GM18951 (cell line): Measurements from ENCODE around the gene OTOG.

Experiments
- POLR2A ChIP-seq: IDR thresholded peaks from 4 replicates; pipeline ENCODE4 v1.6.1; 2011; ENCODE audit warnings: mild to moderate bottlenecking; ENCODE audit not compliant: insufficient read length, insufficient read depth; ENCODE audit errors: extremely low read depth
- in situ Hi-C: fragments of 300-500 bp; cut with MboI; formaldehyde crosslinking; loops from one replicate; pipeline ENCODE4 v1.12.0; 2022; ENCODE audit warnings: low sequenced_read_pairs, mixed read lengths, inconsistent platforms; ENCODE audit not compliant: unreplicated experiment

OTOG gene

DNA sequence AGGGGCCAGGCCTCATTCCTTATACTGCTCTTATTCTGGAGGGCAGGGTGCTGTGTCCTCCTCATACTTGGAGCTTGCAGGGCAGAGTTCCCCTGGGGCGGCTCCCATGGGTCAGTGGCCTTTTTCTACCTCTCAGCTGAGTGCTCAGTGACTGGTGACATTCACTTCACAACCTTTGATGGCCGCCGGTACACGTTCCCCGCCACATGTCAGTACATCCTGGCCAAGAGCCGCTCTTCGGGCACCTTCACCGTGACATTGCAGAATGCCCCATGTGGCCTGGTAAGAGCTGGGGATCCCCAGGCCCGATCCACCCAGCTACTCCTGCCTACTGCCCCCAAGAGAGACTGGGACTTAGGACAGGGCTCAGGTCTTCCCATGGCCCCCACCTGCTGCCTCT lies 14.5 kb downstream of the OTOG start:
- TF ChIP-seq POLR2A: no peak
- in situ Hi-C loops: no loop called here

DNA sequence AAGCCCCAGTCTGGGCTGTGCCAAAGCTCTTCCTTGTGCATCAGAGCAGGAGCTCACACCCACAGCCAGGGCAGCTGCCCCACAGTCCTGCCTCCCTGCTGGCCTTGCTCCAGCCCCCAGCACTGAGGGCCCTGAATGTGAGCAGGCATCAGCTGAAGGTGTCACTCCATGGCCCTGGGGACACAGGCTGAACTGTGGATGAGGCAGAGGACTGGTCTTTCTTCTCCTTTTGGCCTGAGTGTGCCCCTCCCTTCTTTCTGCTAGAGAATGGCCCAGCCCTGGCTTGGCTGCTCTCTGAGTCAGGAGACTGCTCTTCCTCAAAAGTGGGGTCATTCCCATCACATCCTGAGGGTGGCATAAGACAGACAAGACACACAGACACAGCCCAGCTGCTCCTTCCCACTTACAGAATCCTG lies 16.2 kb downstream of the OTOG start:
- TF ChIP-seq POLR2A: no peak
- in situ Hi-C loops: no loop called here

DNA sequence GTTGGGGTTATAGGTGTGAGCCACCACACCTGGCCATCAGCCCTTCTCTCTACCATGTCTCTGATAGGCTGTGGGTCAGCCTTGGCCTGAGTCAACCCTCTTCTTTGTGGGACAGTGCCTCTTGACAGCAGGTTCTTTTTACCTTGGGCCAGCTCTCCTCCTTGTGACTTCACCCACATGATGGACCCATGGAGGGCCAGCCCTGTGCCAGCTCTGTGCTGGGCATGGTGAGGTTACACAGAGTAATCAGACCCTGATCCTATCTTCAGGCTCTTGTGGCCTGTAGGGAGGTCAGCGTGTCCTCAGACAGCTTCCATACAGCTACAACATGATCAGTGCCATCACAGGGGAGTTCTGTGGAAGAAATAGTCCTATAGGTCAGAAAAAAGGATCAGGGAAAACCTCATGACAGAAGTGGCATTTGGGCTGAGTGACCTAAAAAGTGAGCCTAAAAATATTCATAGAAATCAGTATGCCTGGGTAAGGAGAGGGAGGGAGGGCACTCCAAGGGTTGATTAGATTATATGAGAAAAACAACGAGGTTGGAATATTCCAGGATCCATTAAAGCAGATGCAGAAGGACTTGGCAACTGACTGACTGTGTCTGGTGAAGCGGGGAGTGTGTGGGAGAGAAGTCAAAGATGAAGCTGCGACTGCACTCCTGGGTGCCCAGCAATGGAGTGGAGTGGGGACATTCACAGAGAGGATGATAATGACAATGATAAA lies 17.1 kb downstream of the OTOG start:
- TF ChIP-seq POLR2A: no peak
- in situ Hi-C loops: no loop called here

DNA sequence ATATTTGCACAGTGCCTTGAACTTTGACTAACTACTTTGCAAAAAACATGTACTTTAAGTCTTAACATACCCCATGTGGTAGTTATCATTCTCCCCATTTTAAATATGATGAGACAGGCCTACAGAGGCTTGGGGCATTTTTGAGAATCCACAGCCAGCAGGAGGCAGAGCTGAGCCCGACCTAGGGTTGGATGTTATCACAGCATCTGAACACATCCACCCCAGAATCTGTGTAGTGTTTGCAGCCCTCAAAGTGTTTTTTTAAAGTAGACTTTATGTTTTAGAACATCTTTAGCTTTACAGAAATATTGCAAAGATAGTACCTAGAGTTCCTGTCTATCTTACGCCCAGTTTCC lies 17.6 kb downstream of the OTOG start:
- TF ChIP-seq POLR2A: no peak
- in situ Hi-C loops: no loop called here

DNA sequence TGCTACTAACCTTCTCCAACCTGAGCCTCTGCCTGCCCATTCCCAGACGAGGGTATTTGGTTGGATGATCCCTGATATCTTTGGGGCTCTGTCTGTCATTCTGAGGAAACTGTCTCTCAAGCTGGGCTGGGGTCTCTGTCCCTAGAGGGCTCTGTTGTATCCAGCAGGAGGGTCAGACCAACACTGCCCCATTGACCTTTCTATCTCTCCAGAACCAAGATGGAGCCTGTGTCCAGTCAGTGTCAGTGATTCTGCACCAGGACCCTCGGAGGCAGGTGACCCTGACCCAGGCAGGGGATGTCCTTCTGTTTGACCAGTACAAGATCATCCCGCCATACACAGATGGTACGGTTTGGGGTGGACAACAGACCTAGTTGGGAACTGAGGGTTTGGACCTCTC lies 21.9 kb downstream of the OTOG start:
- in situ Hi-C loops: no loop called here
- TF ChIP-seq POLR2A: no peak

DNA sequence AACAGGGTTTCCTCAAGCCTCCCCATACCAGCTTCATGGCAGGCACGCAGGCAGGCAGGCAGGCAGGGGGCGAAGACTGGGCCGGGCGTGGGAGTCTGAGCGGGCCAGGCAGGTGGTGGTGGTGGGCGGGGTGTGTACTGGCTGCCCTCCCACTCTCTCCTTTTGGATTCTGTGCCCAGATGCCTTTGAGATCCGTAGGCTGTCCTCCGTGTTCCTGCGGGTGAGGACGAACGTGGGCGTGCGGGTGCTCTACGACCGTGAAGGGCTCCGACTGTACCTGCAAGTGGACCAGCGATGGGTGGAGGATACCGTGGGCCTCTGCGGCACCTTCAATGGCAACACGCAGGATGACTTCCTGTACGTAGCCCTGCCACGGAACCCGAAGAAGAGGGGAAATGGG lies 23.0 kb downstream of the OTOG start:
- no peak for TF ChIP-seq POLR2A
- in situ Hi-C loops: no loop called here

DNA sequence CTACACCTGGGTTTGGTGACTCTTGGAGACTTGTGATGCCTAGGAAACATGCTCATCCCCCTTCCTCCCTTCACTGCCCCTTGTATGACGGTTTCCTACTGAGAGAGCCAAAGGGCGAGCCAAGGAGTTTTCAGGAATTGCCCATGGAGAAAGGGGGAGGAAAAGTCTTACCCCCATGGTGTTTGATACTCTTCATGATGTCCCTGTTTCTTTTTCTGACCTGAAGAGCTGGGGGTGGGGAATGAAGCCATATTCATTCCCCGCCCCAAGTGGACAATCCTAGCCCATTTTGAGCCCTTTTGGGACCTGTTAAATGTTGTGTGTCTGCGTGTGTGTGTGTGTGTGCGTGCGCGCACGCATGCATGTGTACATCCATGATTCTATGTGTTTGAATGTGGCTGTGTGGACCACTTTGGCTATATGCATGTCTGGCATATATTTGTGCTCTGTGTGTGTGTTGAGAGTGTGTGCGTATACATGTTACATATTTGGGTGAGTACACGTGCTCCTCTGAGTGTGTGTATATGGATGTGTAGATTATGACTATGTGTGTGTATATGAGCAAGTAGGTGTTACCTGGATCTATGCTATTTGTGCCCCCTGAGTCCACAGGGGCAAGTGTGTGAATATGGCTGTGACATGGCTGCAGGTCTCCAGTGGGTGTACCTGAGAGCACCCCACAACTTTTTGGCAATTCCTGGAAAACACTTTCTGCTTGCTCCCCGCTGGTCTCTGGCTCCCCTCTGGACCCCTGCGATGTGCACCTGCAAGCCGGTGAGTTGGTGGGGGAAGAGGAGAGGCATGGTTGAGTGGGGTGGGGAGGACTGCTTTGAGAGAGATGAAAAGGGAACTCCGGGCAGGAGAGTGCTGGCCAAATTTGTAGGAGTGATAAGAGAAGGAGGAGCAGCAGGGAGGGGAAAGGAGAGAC lies 24.6 kb downstream of the OTOG start:
- no peak for TF ChIP-seq POLR2A
- in situ Hi-C loops: no loop called here

DNA sequence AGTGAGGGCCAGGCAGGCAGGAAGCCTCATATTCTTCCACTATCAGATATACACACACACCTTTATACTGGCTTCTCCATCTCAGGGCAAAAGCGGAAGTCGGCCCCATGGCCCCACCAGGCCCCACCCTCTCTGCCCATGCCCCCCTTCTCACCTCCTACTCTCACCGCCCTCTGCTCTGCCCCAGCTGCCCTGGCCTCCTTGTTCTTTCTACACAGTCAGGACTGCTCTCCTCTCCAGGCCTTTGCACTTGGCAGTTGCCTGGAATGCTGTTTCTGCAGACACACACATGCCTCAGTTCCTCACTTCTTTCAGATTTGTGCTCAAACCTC lies 25.3 kb downstream of the OTOG start:
- TF ChIP-seq POLR2A: no peak
- in situ Hi-C loops: no loop called here

DNA sequence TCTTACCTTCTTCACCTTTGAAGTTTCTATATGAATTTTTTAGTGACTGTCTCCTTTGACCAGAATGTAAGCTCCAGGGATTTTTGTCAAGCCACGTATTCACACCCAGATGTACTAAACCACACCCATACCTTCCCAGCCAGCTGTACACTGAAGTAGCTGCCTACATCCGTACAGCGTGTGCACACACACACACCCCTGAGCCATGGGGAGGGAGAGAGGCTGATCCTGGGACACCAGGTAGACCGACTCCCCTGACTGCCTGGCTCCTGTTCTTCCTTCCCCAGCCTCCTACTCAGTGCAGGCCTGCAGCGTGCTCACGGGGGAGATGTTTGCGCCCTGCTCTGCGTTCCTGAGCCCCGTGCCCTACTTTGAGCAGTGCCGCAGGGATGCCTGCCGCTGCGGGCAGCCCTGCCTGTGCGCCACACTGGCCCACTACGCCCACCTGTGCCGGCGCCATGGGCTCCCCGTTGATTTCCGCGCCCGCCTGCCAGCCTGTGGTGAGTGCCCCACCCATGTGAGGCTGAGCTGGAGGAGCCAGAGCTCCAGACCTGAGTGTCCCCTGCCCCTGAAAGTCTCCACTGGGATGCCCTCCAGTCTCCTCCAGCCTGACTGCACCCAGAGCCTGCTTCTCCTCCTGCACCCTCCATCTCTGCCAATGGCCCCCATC lies 25.9 kb downstream of the OTOG start:
- TF ChIP-seq POLR2A: no peak

DNA sequence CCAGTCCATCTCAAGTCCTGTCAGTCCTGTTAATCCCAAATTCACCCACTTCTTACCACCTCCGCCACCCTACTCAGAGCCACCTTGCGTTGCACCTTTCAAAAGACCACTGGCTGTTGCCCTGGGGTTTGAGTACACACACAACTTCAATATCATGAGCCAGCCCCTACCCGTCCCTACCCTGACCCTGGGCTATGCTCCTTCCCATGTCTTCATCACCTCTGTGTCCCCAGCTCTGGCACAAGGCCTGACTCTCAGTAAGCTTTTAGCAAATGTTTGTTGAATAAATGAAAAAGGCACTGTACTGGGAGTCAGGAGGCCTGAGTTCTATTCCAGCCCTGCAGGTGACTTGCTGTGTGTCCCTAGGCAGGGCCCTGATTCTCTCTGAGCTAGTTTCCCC lies 26.5 kb downstream of the OTOG start:
- no peak for TF ChIP-seq POLR2A

More for the DNA sequence above, 25.9 kb downstream of the OTOG start:
- in situ Hi-C loops: no loop called here

DNA sequence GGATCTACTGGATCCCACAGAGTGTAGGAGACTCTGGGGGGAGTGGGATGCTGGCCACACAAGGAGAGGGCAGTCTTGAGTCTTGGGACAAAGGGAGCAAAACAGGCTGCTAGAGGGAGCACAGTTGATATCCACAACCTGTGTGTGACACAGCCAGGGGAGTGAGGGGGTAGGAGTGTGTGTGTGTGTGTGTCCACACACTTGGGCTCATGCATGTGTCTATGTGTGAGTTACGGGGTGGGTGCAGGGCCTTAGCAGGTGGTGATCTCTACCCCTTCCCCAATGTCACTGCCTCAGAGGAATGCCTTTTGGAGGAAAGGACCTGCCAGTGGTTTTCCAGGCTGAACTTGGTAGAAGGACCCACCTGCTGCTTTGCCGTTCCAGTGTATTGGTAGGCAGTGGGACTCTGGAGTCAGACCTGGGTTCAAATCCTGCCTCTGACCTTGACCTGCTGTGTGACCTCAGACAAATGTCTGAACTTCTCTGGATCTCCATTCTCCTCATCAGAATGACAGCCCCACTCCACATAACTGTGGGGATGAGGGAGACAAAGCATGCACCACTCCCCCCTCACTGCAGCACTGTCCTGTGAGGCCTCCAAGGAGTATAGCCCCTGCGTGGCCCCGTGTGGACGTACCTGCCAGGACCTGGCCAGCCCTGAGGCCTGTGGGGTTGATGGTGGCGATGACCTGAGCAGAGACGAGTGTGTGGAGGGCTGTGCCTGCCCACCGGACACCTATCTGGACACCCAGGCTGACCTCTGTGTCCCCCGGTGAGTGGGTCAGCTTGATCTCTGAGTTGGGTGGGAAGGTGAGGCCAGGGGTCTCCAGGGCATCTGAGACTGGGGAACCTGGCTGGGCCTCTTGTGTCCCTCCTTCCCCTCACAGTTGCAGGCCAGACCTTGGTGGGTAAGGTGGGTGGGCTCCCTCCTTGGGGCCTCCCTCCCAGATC lies 27.4 kb downstream of the OTOG start:
- in situ Hi-C loops: no loop called here
- no peak for TF ChIP-seq POLR2A

More for the DNA sequence above, 26.5 kb downstream of the OTOG start:
- in situ Hi-C loops: no loop called here
